Mesendoderm (in vitro differentiated cells): ENCODE results near the gene SCUBE1.

Source experiments
- DNase-seq: peaks from one replicate; pipeline ENCODE4 v3.0.0; 2013
- H2AK5ac ChIP-seq: 2 replicates; pipeline ENCODE4 v1.6.1; 2013; ENCODE audit warnings: low read length, inconsistent platforms
- H2BK120ac ChIP-seq: 2 replicates; pipeline ENCODE4 v1.6.1; 2013; ENCODE audit warnings: low read depth, mild to moderate bottlenecking, low read length, moderate library complexity, mixed read lengths
- H2BK15ac ChIP-seq: replicated peaks from 2 replicates; pipeline ENCODE4 v1.6.1; 2013; ENCODE audit warnings: low read depth, mild to moderate bottlenecking, moderate library complexity
- H2BK5ac ChIP-seq: 2 replicates; pipeline ENCODE4 v1.6.1; 2013; ENCODE audit warnings: low read length, inconsistent platforms
- H3K18ac ChIP-seq: 2 replicates; pipeline ENCODE4 v1.6.1; 2013; ENCODE audit warnings: mild to moderate bottlenecking, low read length, mixed read lengths
- H3K23ac ChIP-seq: one replicate; pipeline ENCODE4 v1.6.1; 2013; ENCODE audit warnings: low read length
- H3K27ac ChIP-seq: 2 replicates; pipeline ENCODE4 v1.5.1; 2013; ENCODE audit warnings: low read depth, mild to moderate bottlenecking, inconsistent platforms, low read length, moderate library complexity
- H3K27me3 ChIP-seq: 2 replicates; pipeline ENCODE4 v1.6.1; 2013; ENCODE audit warnings: low read length, control low read depth, mild to moderate bottlenecking, inconsistent platforms; ENCODE audit not compliant: insufficient read depth, poor library complexity
- H3K36me3 ChIP-seq: 2 replicates; pipeline ENCODE4 v1.6.1; 2013; ENCODE audit warnings: low read length, inconsistent platforms; ENCODE audit not compliant: control insufficient read depth, insufficient read depth
- H3K4ac ChIP-seq: one replicate; pipeline ENCODE4 v1.6.1; 2013; ENCODE audit warnings: low read depth, mild to moderate bottlenecking, low read length, moderate library complexity
- H3K4me1 ChIP-seq: 2 replicates; pipeline ENCODE4 v1.6.1; 2013; ENCODE audit warnings: low read depth, low read length, inconsistent platforms; ENCODE audit not compliant: control insufficient read depth
- H3K4me2 ChIP-seq: 2 replicates; pipeline ENCODE4 v1.6.1; 2013; ENCODE audit warnings: low read length
- H3K4me3 ChIP-seq: 2 replicates; pipeline ENCODE4 v1.5.1; 2013; ENCODE audit warnings: mild to moderate bottlenecking, low read length
- H3K56ac ChIP-seq: one replicate; pipeline ENCODE4 v1.6.1; 2013; ENCODE audit warnings: low read length
- H3K79me1 ChIP-seq: 2 replicates; pipeline ENCODE4 v1.6.1; 2013; ENCODE audit warnings: low read length, inconsistent platforms
- H3K79me2 ChIP-seq: 2 replicates; pipeline ENCODE4 v1.6.1; 2013; ENCODE audit warnings: mild to moderate bottlenecking, low read length; ENCODE audit not compliant: control insufficient read depth, insufficient read depth
- H3K9ac ChIP-seq: 2 replicates; pipeline ENCODE4 v1.6.1; 2013; ENCODE audit warnings: low read length, inconsistent platforms
- H4K5ac ChIP-seq: one replicate; pipeline ENCODE4 v1.6.1; 2013; ENCODE audit warnings: low read length
- H4K8ac ChIP-seq: one replicate; pipeline ENCODE4 v1.6.1; 2013; ENCODE audit warnings: low read depth, mild to moderate bottlenecking, control low read depth, low read length, moderate library complexity
- WGBS: extraction: QIAGEN DNeasy Blood & Tissue Kit; methylation state at CpG from one replicate; pipeline ENCODE4 v1.1.7; 2013; ENCODE audit warnings: low lambda C conversion rate, missing lambda C conversion rate; ENCODE audit not compliant: insufficient coverage; ENCODE audit errors: extremely low coverage; 5-methylcytosine and 5-hydroxymethylcytosine counted together

Gene SCUBE1

GRCh38 chr22:43303166-43303565 lies 40.0 kb downstream of the SCUBE1 start:
- Histone ChIP-seq H3K18ac (no peak overlapping the region), H3K4ac (no peak overlapping the region), H3K56ac (no peak overlapping the region), H4K8ac (no peak overlapping the region), H2BK5ac (no peak overlapping the region), H3K27me3 (no peaks in the 10 kb centered on the region), H3K4me2 (no peak overlapping the region), H3K23ac (no peak overlapping the region), H2BK120ac (no peak overlapping the region), H4K5ac (no peak overlapping the region), H3K4me3 (no peak overlapping the region), H3K27ac (no peak overlapping the region), H3K9ac (no peak overlapping the region), H3K36me3 (no peaks in the 10 kb centered on the region), H2BK15ac (no peak overlapping the region), H3K79me1 (no peaks in the 10 kb centered on the region), H3K4me1 (no peaks in the 10 kb centered on the region), H3K79me2 (no peaks in the 10 kb centered on the region), H2AK5ac (no peak overlapping the region)
- WGBS, result no CpG with 5 or more reads among the region's 8 CpGs
- no peak for DNase-seq

- no peaks in the 10 kb centered on the region for H3K4me1 ChIP-seq
- H2AK5ac ChIP-seq, result no peak overlapping the region
- no peaks in the 10 kb centered on the region for H3K79me2 ChIP-seq
- H3K4ac ChIP-seq, result no peak overlapping the region
- H3K27me3 ChIP-seq, result no peaks in the 10 kb centered on the region
- no peak for DNase-seq
- H3K4me2 ChIP-seq, result no peak overlapping the region
- no peak overlapping the region for H2BK120ac ChIP-seq
- no peak overlapping the region for H2BK5ac ChIP-seq
- H3K9ac ChIP-seq, result no peak overlapping the region
- no peak overlapping the region for H2BK15ac ChIP-seq
- H3K36me3 ChIP-seq, result no peaks in the 10 kb centered on the region
- no peaks in the 10 kb centered on the region for H3K79me1 ChIP-seq
- H3K4me3 ChIP-seq, result no peak overlapping the region
- H4K8ac ChIP-seq, result no peak overlapping the region
- no peak overlapping the region for H3K56ac ChIP-seq
- WGBS, result no CpG with 5 or more reads among the region's 12 CpGs
- no peak overlapping the region for H4K5ac ChIP-seq
- no peak overlapping the region for H3K18ac ChIP-seq
- no peak overlapping the region for H3K27ac ChIP-seq
- no peak overlapping the region for H3K23ac ChIP-seq
Measured at GRCh38 chr22:43302531-43303041, 40.6 kb downstream of the SCUBE1 start.

- no CpG with 5 or more reads among the region's 10 CpGs for WGBS
- H2BK5ac ChIP-seq, result no peak overlapping the region
- H3K4me2 ChIP-seq, result no peak overlapping the region
- H3K79me2 ChIP-seq, result no peaks in the 10 kb centered on the region
- H3K36me3 ChIP-seq, result no peaks in the 10 kb centered on the region
- H4K5ac ChIP-seq, result no peak overlapping the region
- H3K79me1 ChIP-seq, result no peaks in the 10 kb centered on the region
- H3K27ac ChIP-seq, result no peak overlapping the region
- DNase-seq, result no peak
- H4K8ac ChIP-seq, result no peak overlapping the region
- H3K4ac ChIP-seq, result no peak overlapping the region
- H2BK15ac ChIP-seq, result no peak overlapping the region
- H2BK120ac ChIP-seq, result no peak overlapping the region
- no peak overlapping the region for H3K18ac ChIP-seq
- no peak overlapping the region for H2AK5ac ChIP-seq
- H3K9ac ChIP-seq, result no peak overlapping the region
- no peaks in the 10 kb centered on the region for H3K27me3 ChIP-seq
- no peak overlapping the region for H3K56ac ChIP-seq
- no peaks in the 10 kb centered on the region for H3K4me1 ChIP-seq
- H3K23ac ChIP-seq, result no peak overlapping the region
- no peak overlapping the region for H3K4me3 ChIP-seq
Measured at GRCh38 chr22:43301866-43302265, 41.3 kb downstream of the SCUBE1 start.

GRCh38 chr22:43300891-43301676 lies 42.1 kb downstream of the SCUBE1 start:
- WGBS, result no CpG with 5 or more reads among the region's 21 CpGs

GRCh38 chr22:43299736-43300135 lies 43.4 kb downstream of the SCUBE1 start:
- H3K4me1 ChIP-seq, result no peaks in the 10 kb centered on the region
- no peak overlapping the region for H3K9ac ChIP-seq
- no peak overlapping the region for H3K56ac ChIP-seq
- no peak overlapping the region for H2BK120ac ChIP-seq
- no peak overlapping the region for H3K27ac ChIP-seq
- H3K27me3 ChIP-seq, result no peaks in the 10 kb centered on the region
- H3K4me3 ChIP-seq, result no peak overlapping the region
- no peak overlapping the region for H2BK5ac ChIP-seq
- no peak overlapping the region for H4K8ac ChIP-seq
- no peak overlapping the region for H3K4ac ChIP-seq
- no peak overlapping the region for H4K5ac ChIP-seq
- WGBS, result no CpG with 5 or more reads among the region's 12 CpGs
- no peak overlapping the region for H2BK15ac ChIP-seq
- H3K79me2 ChIP-seq, result no peaks in the 10 kb centered on the region
- no peaks in the 10 kb centered on the region for H3K36me3 ChIP-seq
- H3K18ac ChIP-seq, result no peak overlapping the region
- no peak for DNase-seq
- no peak overlapping the region for H3K23ac ChIP-seq
- H3K79me1 ChIP-seq, result no peaks in the 10 kb centered on the region
- H3K4me2 ChIP-seq, result no peak overlapping the region
- no peak overlapping the region for H2AK5ac ChIP-seq

More at GRCh38 chr22:43300891-43301676, 42.1 kb downstream of the SCUBE1 start:
- Histone ChIP-seq H2BK15ac (no peak overlapping the region), H3K9ac (no peak overlapping the region), H2BK5ac (no peak overlapping the region), H4K8ac (no peak overlapping the region), H3K79me1 (no peaks in the 10 kb centered on the region), H3K18ac (no peak overlapping the region), H3K79me2 (no peaks in the 10 kb centered on the region), H3K4me2 (no peak overlapping the region), H3K23ac (no peak overlapping the region), H3K27ac (no peak overlapping the region), H3K56ac (no peak overlapping the region), H2BK120ac (no peak overlapping the region), H3K4ac (no peak overlapping the region), H3K4me3 (no peak overlapping the region), H3K4me1 (no peaks in the 10 kb centered on the region), H4K5ac (no peak overlapping the region), H3K36me3 (no peaks in the 10 kb centered on the region), H3K27me3 (no peaks in the 10 kb centered on the region), H2AK5ac (no peak overlapping the region)
- DNase-seq, result no peak
